ENCODE measurements around the gene LARP6. TPM values are rescaled to one million over a fixed set of nuclear protein-coding genes. Genes with fewer than 3 reads are reported as not detected.

LARP6 gene
- total RNA-seq, 1 experiment from 2014 or later, result 35.9 TPM

GRCh38 chr15:70857562-70858285 is 3.8 kb upstream of the LARP6 start:
- Histone ChIP-seq H3K9me3 (ENCODE audit: control insufficient read depth in 1 of 2, insufficient read depth in 1 of 2, low read depth in 1 of 2, low read length in 2 of 2) (no peaks in the 10 kb centered on the region), H3K9me2 (ENCODE audit: insufficient read depth) (no peaks in the 10 kb centered on the region), H3K4me2 (ENCODE audit: low read length) (no peak overlapping the region), H3K27ac (ENCODE audit: low read depth, low read length) (no peak overlapping the region), H3K4me1 (ENCODE audit: control insufficient read depth in 1 of 2, insufficient read depth in 2 of 2, low read length in 2 of 2) (peaks cover 4 to 16% of the 10 kb centered on the region in 2 experiments; a peak in 3 of 4 replicates), H3K27me3 (ENCODE audit: insufficient read depth, low read length) (no peaks in the 10 kb centered on the region), H3K79me2 (ENCODE audit: insufficient read depth, low read length) (no peaks in the 10 kb centered on the region), H3K36me3 (ENCODE audit: control insufficient read depth in 1 of 2, insufficient read depth in 2 of 2, low read length in 2 of 2) (no peaks in the 10 kb centered on the region), H4K20me1 (ENCODE audit: insufficient read depth) (no peaks in the 10 kb centered on the region), H3K4me3 (replicated peaks in 1 of 2; ENCODE audit: low read depth in 1 of 2, low read length in 2 of 2) (no peak overlapping the region), H2AFZ (ENCODE audit: low read depth, low read length, poor library complexity, severe bottlenecking) (no peak overlapping the region), H3K9ac (ENCODE audit: low read length) (no peak overlapping the region)
- ChIA-PET POLR2A (interaction anchor here (0.9 kb wide), 1 partner anchor 43 kb away, joined by 3 read pairs; no protein-coding TSS in a partner anchor), CTCF (interaction anchor here (1.4 to 1.9 kb wide), 3 partner anchors 17 to 135 kb away, joined by 4 to 8 read pairs (median 5); no protein-coding TSS in a partner anchor), RAD21 (ENCODE audit: low non-redundant PET in 1 of 2, low total read pairs in 2 of 2, uncharacterized antibody in 2 of 2, unreplicated experiment in 2 of 2) (no interaction called here)
- no TSS peak for BruUV-seq (replicated peaks)
- DNase-seq (ENCODE audit: low read depth, low spot score) (no peak), ATAC-seq (no peak)
- TF ChIP-seq POLR2AphosphoS5 (IDR thresholded peaks at IDR 0.05; ENCODE audit: low read depth, low read length), result no peak
- no peak for TF ChIP-seq ATF3 (IDR thresholded peaks at IDR 0.05)
- no peak for TF ChIP-seq REST (IDR thresholded peaks at IDR 0.05; ENCODE audit: low read depth)
- no peak for TF ChIP-seq SP1 (IDR thresholded peaks at IDR 0.05; ENCODE audit: low read depth)
- intact Hi-C loops (cut with micrococcal nuclease), result no loop called here

All from HCT116 (cell line).